ENCODE data around the gene CYB5RL.
"Not testable (repeated sequence)": the region's sequence is repeated elsewhere in the genome, so short reads cannot be mapped to it uniquely, and the experiment has no call there.

The CYB5RL gene, protein sequence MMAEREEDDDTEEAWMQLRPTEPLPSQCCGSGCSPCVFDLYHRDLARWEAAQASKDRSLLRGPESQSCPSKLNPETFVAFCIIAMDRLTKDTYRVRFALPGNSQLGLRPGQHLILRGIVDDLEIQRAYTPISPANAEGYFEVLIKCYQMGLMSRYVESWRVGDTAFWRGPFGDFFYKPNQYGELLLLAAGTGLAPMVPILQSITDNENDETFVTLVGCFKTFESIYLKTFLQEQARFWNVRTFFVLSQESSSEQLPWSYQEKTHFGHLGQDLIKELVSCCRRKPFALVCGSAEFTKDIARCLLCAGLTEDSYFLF

GRCh38 chr1:54199765-54200518 is at the start of gene CYB5RL, which contains the start of gene MRPL37:
Gene CYB5RL (minus strand): TSS chr1:54200030. CDS start chr1:54195616, 4,414 bp downstream.
Gene MRPL37 (plus strand): TSS chr1:54200167. CDS start chr1:54200244, 77 bp downstream.
- peak; percentile 87 to 88 for DNase-seq

GRCh38 chr1:54248966-54249365 is 49.1 kb upstream of the CYB5RL start:
- no peak for DNase-seq

DNA sequence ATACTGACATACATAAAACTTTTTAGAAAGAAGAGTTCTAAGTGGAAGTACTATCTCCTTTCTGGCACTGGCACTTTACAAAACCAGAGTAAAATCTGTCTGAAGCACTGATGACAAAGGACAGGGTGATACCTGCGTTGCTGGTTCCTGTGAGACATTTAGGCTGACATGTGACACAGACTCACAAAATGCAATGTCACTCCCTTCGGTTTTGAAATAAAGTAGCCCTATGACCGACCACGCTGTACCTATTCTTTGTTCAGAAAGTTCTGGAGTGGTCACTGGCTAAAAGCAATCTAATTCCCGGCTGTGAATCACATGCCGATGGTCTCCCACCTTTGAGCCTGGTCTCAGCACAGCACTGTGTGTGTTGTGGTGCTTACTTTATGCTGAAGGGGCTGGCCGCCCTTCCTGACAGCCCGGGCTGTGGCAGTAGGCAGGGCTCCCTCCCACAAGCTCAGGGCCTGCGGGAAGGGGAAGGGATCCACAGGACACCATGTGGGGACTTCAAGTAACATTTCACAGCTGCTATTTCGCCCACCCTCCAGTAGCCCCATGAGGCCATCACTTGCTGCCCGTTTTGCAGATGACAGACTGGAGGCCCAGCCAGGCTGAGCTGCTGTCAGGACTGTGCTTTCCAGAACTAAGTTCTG is 48.2 kb upstream of the CYB5RL start:
- no peak for DNase-seq

DNA sequence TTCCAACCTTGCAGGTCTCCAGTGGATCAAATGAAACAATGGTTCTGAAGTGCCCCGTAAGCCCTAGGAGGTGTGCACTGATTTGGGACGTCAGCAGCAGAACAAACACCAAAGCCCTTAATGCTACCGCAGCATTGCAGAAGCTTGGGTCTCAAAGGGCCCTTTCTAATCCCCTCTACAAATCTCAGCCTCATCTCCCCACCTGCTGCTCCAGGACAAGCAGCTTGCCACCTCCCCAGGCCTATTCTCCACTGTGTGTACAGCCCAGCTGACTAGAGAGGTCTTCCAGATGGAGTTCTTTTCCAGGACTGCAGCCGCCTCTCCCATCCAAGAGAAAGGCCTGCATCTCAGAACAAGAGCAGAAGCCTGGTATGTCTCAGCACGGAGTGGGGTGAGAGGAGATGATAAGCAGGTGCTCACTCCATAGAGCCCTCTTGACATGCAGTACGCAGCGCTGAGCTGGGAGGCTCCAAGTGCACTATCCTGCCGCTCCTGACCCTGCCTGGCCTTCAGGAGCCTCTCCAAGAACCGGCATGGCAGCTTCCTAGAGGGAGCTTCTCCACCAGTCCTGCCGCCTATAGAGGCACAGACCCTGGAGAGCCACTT is 46.4 kb upstream of the CYB5RL start:
- DNase-seq, result no peak

GRCh38 chr1:54245501-54245900 is 45.7 kb upstream of the CYB5RL start:
- DNase-seq, result no peak

- DNase-seq, result no peak
Measured at GRCh38 chr1:54244655-54245054, 44.8 kb upstream of the CYB5RL start.

DNA sequence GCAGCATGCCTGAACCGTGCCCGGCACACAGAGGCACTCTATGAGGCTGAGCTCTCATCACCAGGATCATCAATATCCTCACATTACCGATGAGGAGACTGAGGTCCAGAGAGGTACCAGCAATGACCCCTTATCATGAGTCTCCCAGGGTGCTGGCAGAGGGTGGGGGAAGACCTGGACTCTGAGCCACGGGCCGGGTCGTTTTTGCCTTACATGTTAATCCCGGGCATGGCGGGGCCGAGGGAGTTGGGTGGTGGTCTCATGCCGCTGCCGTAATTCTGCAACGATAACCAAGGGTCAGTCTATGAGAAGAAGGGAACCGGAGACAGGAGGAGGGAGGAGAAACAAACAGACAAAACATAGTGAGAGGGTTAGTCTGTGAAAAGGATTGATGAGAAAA is 43.2 kb upstream of the CYB5RL start:
- no peak for DNase-seq

DNA sequence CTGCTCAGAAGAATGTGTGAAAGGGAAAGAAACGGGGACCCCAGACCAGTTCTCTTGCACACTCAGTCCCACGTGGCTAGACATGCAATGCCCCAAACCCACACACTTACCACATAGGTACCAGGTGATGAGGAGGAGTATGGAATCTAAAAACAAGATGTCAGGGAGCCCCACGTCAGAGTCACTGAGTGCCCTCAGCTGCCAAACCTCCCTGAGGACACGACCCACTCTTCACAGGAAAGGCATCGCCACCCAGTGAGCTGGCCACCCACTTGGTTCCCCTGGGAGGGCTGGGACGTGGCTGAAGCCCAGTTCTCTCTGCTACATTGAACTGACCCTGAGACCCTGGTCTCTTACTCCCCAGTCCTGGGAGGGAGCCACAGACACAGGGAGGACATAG is 41.5 kb upstream of the CYB5RL start:
- no peak for DNase-seq

DNA sequence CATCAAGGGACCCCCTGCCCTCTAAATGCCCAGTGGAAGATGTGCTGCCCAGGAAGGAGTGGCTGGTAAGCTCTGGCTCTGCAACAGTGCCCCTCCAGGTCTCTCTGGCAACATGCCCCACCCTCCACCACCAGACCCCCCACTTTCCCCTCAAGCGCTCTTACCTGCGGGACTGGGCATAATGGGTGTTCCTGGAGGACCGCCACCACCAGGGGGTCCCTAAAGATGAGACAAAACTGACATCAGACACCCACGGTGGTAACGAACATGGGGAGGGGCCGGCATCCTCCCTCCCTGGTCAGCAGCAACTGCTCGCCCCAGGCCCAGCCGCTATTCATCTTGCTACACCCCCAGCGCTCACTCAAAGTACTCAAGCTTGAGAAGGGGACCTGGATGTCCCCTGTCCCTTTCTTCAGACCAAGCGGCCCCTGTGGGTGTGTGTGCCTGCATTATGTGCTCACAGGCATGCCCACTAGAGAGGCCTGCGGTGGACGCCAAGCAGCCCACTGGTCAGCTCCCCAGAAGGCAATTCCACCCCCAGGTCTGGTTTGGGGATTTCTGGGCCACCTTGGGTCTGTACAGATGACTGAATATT is 41.0 kb upstream of the CYB5RL start:
- DNase-seq, result no peak

- peak in 1 of 2 donors; percentile 16 for DNase-seq
Measured at GRCh38 chr1:54239631-54240031, 39.8 kb upstream of the CYB5RL start.

DNA sequence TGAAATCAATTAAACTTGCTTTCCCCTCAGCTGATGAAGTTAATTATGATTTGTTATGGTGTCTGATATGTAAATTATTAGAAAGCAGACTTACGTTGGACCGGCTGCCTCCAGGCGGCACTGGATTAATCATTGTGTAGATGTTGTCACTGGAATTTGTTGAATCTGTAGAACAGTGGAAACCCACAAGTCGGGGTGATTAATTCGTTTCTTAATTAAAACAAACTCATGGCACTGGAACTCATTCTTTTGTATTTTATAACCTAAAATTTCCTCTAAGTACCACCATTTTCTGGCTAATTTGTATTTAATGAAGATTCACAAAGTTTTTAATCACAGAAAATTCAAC is 39.2 kb upstream of the CYB5RL start:
- no peak for DNase-seq

GRCh38 chr1:54238353-54239034 is 38.7 kb upstream of the CYB5RL start:
- no peak for DNase-seq

DNA sequence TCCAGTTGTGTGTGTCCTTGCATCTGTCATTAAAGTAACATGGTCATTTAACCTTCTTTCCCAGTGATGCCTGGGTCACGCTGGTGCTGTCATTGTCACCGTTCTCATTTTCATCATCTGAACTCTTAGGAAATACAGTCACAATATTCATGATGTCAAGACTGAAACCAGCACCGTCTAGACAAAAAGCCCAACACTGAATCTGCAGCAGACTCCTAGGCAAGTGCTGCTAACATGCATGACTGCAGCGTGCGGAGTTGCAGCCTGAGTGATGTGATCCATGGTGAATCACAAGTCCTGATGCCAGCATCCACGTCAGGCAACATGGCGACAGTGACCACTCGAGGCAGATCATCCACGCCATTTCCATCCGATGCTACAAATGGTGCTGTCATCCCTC is 37.8 kb upstream of the CYB5RL start:
- no peak for DNase-seq

DNA sequence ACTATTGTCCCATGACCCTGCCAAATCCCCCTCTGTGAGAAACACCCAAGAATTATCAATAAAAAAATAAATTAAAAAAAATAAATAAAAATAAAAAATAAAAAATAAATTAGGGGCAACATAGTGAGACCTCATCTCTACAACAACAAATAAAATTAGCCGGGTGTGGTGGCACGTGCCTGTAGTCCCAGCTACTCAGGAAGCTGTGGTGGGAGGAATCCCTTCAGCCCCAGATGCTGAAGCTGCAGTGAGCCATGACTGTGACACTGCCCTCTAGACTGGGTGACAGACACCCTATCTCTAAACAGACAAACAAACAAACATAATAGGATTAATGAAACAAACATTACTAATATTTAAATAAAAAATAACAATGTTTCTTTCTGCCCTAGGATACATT is 34.5 kb upstream of the CYB5RL start:
- no peak for DNase-seq

DNA sequence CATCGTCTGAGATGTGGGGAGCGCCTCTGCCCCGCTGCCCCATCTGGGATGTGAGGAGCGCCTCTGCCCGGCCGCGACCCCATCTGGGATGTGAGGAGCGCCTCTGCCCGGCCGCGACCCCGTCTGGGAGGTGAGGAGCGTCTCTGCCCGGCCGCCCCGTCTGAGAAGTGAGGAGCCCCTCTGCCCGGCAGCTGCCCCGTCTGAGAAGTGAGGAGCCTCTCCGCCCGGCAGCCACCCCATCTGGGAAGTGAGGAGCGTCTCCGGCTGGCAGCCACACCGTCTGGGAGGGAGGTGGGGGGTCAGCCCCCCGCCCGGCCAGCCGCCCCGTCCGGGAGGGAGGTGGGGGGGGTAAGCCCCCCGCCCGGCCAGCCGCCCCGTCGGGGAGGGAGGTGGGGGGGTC is 33.4 kb upstream of the CYB5RL start:
- DNase-seq, result not testable (repeated sequence)

DNA sequence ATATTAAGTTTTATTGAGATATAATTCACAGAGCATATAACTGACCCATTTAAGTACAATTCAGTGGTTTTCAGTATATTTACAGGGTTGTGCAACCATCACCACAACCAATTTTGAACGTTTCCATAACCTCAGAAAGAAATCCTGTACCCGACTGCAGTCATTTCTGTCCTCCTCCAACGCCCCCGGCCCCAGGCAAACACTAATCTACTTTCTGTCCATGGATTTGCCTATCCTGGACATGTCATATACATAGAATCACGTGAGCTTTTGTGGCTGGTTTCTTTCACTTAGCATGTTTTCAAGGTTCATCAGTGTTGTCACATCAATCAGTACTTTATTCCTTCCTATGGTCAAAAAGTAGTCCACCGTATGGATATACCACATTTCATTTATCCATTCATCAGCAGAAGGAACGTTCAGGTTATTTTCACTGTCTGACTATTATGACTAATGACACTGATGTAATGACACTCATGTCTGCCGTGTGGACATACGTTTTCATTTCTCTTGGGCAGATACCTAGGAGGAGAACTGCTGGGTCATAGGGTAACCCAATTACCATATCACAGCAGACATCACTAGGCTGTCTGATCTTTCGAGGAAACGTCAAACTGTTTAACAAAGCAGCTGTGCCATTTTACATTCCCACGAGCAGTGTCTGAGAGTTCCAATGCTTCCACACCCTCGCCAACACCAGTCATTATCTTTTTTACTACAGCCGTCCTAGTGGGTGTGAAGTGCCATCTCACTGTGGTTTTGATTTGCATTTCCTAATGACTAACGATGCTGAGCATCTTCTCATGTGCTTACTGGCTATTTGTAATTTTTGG is 30.9 kb upstream of the CYB5RL start:
- DNase-seq, result no peak

GRCh38 chr1:54229281-54229891 is 29.6 kb upstream of the CYB5RL start:
- no peak for DNase-seq

- DNase-seq, result no peak
Measured at GRCh38 chr1:54228638-54229079, 28.8 kb upstream of the CYB5RL start.

- DNase-seq, result no peak
Measured at GRCh38 chr1:54227891-54228310, 28.1 kb upstream of the CYB5RL start.

- peak in 1 of 2 donors; percentile 12 for DNase-seq
Measured at GRCh38 chr1:54227091-54227602, 27.3 kb upstream of the CYB5RL start.

Data from hippocampal formation (tissue), 2 donors.